ENCODE results near the gene BCL2. TPM values are rescaled to one million over a fixed set of nuclear protein-coding genes. Genes with fewer than 3 reads are reported as not detected.

BCL2 gene
- total RNA-seq, 1 experiment from 2014 or later, result 1.3 TPM

DNA sequence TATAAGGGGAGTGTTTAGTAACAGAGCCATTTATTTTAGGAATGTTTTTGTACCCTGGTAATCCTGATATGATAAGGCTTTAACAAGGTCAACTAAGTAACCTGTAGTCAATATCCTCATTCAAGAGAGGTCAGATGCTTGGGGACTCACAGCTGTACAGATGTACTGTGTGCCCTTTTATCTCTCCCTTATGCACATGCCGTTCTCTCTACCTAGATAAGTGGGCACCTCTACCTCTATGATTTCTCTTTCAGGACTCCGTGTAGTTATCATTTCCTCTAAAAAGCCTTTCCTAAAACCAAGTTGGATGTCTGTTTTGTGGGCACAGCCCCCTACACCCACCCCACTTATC, 132.4 kb downstream of the BCL2 start:
- no peaks in the 10 kb centered on the region for H3K23me2 ChIP-seq (ENCODE audit: insufficient read length, low read depth, low read length, poor library complexity, severe bottlenecking)
- H4K8ac ChIP-seq (replicated peaks; ENCODE audit: insufficient read length, low read depth, low read length), result no peak overlapping the region
- H3K18ac ChIP-seq (ENCODE audit: insufficient read length, low read depth, low read length), result no peak overlapping the region
- H3K79me2 ChIP-seq (ENCODE audit: insufficient read depth, low read length), result no peaks in the 10 kb centered on the region
- no peak for DNase-seq
- no peak overlapping the region for H2AFZ ChIP-seq (ENCODE audit: low read length)
- no peak overlapping the region for H4K5ac ChIP-seq (ENCODE audit: insufficient read length, low read depth, low read length)
- H3T11ph ChIP-seq (ENCODE audit: low read length), result no peak overlapping the region
- no peak overlapping the region for H3K56ac ChIP-seq (ENCODE audit: insufficient read length, low read depth, low read length)
- H3K4me2 ChIP-seq (ENCODE audit: insufficient read depth, insufficient read length, low read length), result no peak overlapping the region
- no peak overlapping the region for H4K91ac ChIP-seq (ENCODE audit: insufficient read length, low read depth, low read length)
- no peak overlapping the region for H2AK5ac ChIP-seq (ENCODE audit: insufficient read length, low read length)
- H3K27ac ChIP-seq (ENCODE audit: insufficient read length, low read depth, low read length), result no peak overlapping the region
- no peaks in the 10 kb centered on the region for H3K79me1 ChIP-seq (ENCODE audit: insufficient read depth, low read depth, low read length, poor library complexity, severe bottlenecking)
- no peaks in the 10 kb centered on the region; a peak in 2 of 5 replicates for H3K9me3 Mint-ChIP-seq
- H3K9ac ChIP-seq (ENCODE audit: extremely low read depth, insufficient read length, low read length), result no peak overlapping the region
- H3K4me1 ChIP-seq (ENCODE audit: insufficient read depth, low read length), result no peaks in the 10 kb centered on the region
- peaks cover 0 to 2% of the 10 kb centered on the region in 2 experiments; a peak in 1 of 4 replicates for H3K4me1 Mint-ChIP-seq
- no peak overlapping the region for H3K4ac ChIP-seq (ENCODE audit: low read depth, low read length)
- H3K14ac ChIP-seq (ENCODE audit: insufficient read depth, low read length), result no peak overlapping the region
- H2BK15ac ChIP-seq (ENCODE audit: low read depth, low read length), result no peak overlapping the region
- no peaks in the 10 kb centered on the region for H3K27me3 ChIP-seq (ENCODE audit: insufficient read depth, low read length)
- no peak overlapping the region for H3K4me3 Mint-ChIP-seq
- TF ChIP-seq, protein P1, sequence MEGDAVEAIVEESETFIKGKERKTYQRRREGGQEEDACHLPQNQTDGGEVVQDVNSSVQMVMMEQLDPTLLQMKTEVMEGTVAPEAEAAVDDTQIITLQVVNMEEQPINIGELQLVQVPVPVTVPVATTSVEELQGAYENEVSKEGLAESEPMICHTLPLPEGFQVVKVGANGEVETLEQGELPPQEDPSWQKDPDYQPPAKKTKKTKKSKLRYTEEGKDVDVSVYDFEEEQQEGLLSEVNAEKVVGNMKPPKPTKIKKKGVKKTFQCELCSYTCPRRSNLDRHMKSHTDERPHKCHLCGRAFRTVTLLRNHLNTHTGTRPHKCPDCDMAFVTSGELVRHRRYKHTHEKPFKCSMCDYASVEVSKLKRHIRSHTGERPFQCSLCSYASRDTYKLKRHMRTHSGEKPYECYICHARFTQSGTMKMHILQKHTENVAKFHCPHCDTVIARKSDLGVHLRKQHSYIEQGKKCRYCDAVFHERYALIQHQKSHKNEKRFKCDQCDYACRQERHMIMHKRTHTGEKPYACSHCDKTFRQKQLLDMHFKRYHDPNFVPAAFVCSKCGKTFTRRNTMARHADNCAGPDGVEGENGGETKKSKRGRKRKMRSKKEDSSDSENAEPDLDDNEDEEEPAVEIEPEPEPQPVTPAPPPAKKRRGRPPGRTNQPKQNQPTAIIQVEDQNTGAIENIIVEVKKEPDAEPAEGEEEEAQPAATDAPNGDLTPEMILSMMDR (conservative IDR thresholded peaks at IDR 0.05), result no peak
- H2BK12ac ChIP-seq (ENCODE audit: insufficient read length, low read depth, low read length), result no peak overlapping the region
- H3K9me3 ChIP-seq (ENCODE audit: control insufficient read depth, low read depth, low read length), result no peaks in the 10 kb centered on the region
- H3K36me3 Mint-ChIP-seq (ENCODE audit: insufficient read depth in 1 of 3, low read depth in 3 of 3), result no peaks in the 10 kb centered on the region
- no peak overlapping the region for H3K27ac Mint-ChIP-seq
- H4K20me1 ChIP-seq (ENCODE audit: control insufficient read depth, insufficient read depth, insufficient read length), result no peaks in the 10 kb centered on the region
- no peak overlapping the region for H2BK5ac ChIP-seq (ENCODE audit: insufficient read length, low read length)
- H3K23ac ChIP-seq (ENCODE audit: insufficient read length, low read depth, low read length), result no peak overlapping the region
- WGBS (ENCODE audit: extremely low coverage, insufficient read length, low lambda C conversion rate), result no CpG with 5 or more reads among the region's 2 CpGs
- H2BK120ac ChIP-seq (ENCODE audit: low read depth, low read length, poor library complexity, severe bottlenecking), result no peak overlapping the region
- no peak overlapping the region for H2BK20ac ChIP-seq (ENCODE audit: low read depth, low read length, poor library complexity, severe bottlenecking)
- H3K27me3 Mint-ChIP-seq (ENCODE audit: low read depth), result peaks cover 2% of the 10 kb centered on the region; the same call in 1 of the 2 replicates

Measured in H9 (cell line).